HCT116 (cell line): Measurements from ENCODE around the gene ADAM23.

ENCODE experiments used
- ATF3 ChIP-seq: IDR thresholded peaks from 2 replicates; pipeline ENCODE4 v1.6.1; 2012
- EZH2 ChIP-seq: fragments of 200-600 bp; sonication (generic); IDR thresholded peaks from 2 replicates; pipeline ENCODE4 v1.6.1; 2017; ENCODE audit warnings: antibody characterized with exemption, mixed run types
- EZH2phosphoT487 ChIP-seq: fragments of 200-600 bp; IDR thresholded peaks from 2 replicates; pipeline ENCODE4 v1.6.1; 2018; ENCODE audit warnings: antibody characterized with exemption, borderline replicate concordance
- MAX ChIP-seq: IDR thresholded peaks from 2 replicates; pipeline ENCODE4 v1.6.1; 2012
- POLR2A ChIP-seq: IDR thresholded peaks from 2 replicates; pipeline ENCODE4 v1.7.0; 2011; ENCODE audit warnings: borderline replicate concordance; ENCODE audit not compliant: insufficient read depth, insufficient read length; ENCODE audit errors: extremely low read depth
- POLR2AphosphoS5 ChIP-seq: IDR thresholded peaks from 2 replicates; pipeline ENCODE4 v1.6.1; 2011; ENCODE audit warnings: mild to moderate bottlenecking, low read depth, low read length, moderate library complexity
- SIN3A ChIP-seq: IDR thresholded peaks from 2 replicates; pipeline ENCODE4 v1.6.1; 2012; ENCODE audit warnings: low read depth
- SP1 ChIP-seq: IDR thresholded peaks from 2 replicates; pipeline ENCODE4 v1.6.1; 2012; ENCODE audit warnings: low read depth
- ZNF274 ChIP-seq: fragments of 200-500 bp; sonication (Bioruptor generic); IDR thresholded peaks from 2 replicates; pipeline ENCODE4 v1.6.1; 2014; ENCODE audit warnings: mild to moderate bottlenecking, low read depth, low read length, inconsistent platforms
- TF ChIP-seq, protein P1 (sequence below): IDR thresholded peaks from 2 replicates; pipeline ENCODE4 v1.6.1; 2012; ENCODE audit warnings: low read depth
- TF ChIP-seq, protein P2 (sequence below), 3 experiments: fragments of 200-600 bp in 1 of 3; sonication (generic) in 1 of 3; IDR thresholded peaks in 2 of 3; conservative IDR thresholded peaks in 1 of 3; 2 replicates each; pipeline ENCODE4 v1.5.1; 2012 to 2017; ENCODE audit warnings: low read depth in 2 of 3, low read length in 2 of 3, antibody characterized with exemption in 1 of 3, borderline replicate concordance in 1 of 3, control low read depth in 1 of 3, mild to moderate bottlenecking in 1 of 3, mixed read lengths in 1 of 3, mixed run types in 1 of 3, moderate library complexity in 1 of 3; ENCODE audit not compliant: insufficient read depth in 1 of 3
- TF ChIP-seq, protein P3 (sequence below): IDR thresholded peaks from 2 replicates; pipeline ENCODE4 v1.6.1; 2011; ENCODE audit warnings: mild to moderate bottlenecking, low read length, moderate library complexity; ENCODE audit not compliant: insufficient replicate concordance; ENCODE audit errors: extremely low read depth

DNA sequence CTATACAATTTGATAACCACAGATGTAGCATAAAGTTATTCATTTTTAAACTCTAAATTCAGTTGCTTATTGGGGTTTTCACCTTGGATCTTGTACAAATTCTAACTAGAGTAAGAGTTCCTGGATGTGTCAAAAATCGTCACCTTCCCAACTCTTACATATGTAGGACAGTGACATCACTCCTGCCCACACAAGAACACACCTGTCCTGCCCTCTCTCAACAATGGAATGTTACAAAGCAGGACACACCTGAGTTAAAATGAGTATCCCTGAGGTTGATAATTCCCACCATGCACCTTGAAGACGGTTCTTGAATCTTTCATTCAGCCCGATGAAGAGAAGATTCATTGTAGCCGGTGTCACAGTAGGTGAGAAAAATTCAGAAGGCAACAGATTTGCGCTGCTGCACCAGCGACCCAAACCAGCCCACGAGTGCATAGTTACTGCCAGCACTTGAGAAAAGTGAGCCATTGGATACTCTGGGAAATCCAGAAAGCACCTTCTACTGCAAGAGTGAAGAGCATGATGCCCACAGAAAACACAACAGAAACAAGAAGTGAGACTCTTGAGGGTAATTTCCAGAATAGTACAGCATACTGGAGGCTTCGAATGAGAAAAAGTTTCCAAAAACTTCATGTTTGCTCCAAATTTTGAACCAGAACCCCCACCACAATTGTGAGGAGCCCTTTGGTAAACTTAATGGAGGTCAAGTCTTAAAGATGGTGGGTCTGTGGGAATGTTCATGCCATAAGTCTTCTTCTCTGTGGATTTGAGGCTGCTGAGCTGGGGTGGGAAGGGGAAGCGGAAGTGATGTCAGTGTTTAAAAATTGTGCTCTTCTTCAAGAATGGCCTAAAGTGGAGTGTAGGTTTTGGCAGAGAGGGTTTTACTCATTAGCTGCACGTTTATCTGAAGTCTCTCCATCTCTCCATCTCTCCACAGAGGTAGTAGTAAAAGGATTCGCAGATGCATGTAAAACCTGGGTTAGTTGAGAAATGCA is 34.7 kb upstream of the ADAM23 start:
- TF ChIP-seq, protein P1, sequence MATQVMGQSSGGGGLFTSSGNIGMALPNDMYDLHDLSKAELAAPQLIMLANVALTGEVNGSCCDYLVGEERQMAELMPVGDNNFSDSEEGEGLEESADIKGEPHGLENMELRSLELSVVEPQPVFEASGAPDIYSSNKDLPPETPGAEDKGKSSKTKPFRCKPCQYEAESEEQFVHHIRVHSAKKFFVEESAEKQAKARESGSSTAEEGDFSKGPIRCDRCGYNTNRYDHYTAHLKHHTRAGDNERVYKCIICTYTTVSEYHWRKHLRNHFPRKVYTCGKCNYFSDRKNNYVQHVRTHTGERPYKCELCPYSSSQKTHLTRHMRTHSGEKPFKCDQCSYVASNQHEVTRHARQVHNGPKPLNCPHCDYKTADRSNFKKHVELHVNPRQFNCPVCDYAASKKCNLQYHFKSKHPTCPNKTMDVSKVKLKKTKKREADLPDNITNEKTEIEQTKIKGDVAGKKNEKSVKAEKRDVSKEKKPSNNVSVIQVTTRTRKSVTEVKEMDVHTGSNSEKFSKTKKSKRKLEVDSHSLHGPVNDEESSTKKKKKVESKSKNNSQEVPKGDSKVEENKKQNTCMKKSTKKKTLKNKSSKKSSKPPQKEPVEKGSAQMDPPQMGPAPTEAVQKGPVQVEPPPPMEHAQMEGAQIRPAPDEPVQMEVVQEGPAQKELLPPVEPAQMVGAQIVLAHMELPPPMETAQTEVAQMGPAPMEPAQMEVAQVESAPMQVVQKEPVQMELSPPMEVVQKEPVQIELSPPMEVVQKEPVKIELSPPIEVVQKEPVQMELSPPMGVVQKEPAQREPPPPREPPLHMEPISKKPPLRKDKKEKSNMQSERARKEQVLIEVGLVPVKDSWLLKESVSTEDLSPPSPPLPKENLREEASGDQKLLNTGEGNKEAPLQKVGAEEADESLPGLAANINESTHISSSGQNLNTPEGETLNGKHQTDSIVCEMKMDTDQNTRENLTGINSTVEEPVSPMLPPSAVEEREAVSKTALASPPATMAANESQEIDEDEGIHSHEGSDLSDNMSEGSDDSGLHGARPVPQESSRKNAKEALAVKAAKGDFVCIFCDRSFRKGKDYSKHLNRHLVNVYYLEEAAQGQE: no peak
- TF ChIP-seq POLR2A: no peak
- TF ChIP-seq EZH2: no peak
- no peak for TF ChIP-seq MAX
- TF ChIP-seq POLR2AphosphoS5: no peak
- TF ChIP-seq, protein P2, sequence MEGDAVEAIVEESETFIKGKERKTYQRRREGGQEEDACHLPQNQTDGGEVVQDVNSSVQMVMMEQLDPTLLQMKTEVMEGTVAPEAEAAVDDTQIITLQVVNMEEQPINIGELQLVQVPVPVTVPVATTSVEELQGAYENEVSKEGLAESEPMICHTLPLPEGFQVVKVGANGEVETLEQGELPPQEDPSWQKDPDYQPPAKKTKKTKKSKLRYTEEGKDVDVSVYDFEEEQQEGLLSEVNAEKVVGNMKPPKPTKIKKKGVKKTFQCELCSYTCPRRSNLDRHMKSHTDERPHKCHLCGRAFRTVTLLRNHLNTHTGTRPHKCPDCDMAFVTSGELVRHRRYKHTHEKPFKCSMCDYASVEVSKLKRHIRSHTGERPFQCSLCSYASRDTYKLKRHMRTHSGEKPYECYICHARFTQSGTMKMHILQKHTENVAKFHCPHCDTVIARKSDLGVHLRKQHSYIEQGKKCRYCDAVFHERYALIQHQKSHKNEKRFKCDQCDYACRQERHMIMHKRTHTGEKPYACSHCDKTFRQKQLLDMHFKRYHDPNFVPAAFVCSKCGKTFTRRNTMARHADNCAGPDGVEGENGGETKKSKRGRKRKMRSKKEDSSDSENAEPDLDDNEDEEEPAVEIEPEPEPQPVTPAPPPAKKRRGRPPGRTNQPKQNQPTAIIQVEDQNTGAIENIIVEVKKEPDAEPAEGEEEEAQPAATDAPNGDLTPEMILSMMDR (IDR thresholded peaks at IDR 0.05 in 2 of 3, conservative IDR thresholded peaks at IDR 0.05 in 1 of 3; ENCODE audit: borderline replicate concordance in 1 of 3, insufficient read depth in 1 of 3, low read depth in 2 of 3, low read length in 2 of 3): no peak
- no peak for TF ChIP-seq ZNF274
- no peak for TF ChIP-seq EZH2phosphoT487
- no peak for TF ChIP-seq SIN3A
- TF ChIP-seq, protein P3, sequence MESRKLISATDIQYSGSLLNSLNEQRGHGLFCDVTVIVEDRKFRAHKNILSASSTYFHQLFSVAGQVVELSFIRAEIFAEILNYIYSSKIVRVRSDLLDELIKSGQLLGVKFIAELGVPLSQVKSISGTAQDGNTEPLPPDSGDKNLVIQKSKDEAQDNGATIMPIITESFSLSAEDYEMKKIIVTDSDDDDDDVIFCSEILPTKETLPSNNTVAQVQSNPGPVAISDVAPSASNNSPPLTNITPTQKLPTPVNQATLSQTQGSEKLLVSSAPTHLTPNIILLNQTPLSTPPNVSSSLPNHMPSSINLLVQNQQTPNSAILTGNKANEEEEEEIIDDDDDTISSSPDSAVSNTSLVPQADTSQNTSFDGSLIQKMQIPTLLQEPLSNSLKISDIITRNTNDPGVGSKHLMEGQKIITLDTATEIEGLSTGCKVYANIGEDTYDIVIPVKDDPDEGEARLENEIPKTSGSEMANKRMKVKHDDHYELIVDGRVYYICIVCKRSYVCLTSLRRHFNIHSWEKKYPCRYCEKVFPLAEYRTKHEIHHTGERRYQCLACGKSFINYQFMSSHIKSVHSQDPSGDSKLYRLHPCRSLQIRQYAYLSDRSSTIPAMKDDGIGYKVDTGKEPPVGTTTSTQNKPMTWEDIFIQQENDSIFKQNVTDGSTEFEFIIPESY: no peak
- no peak for TF ChIP-seq ATF3
- no peak for TF ChIP-seq SP1
